Stomach (tissue), 4 donors: ENCODE results near the gene PA2G4.

Source experiments
- CTCF ChIP-seq, 7 experiments: fragments of 450-650 bp in 4 of 7; fragments of 200-600 bp in 3 of 7; sonication (generic) in 3 of 7; IDR thresholded peaks; one replicate each; pipeline ENCODE4 v1.5.1; 2016 to 2019; ENCODE audit warnings: antibody characterized with exemption in 7 of 7, control low read depth in 2 of 7, mild to moderate bottlenecking in 1 of 7
- POLR2AphosphoS5 ChIP-seq, 3 donors: sonication (generic); formaldehyde crosslinking; IDR thresholded peaks; one replicate each; pipeline ENCODE4 v1.6.1; 2016; ENCODE audit warnings: antibody characterized with exemption in 3 of 3

- TF ChIP-seq CTCF (IDR thresholded peaks at IDR 0.05) (no peak), POLR2AphosphoS5 (IDR thresholded peaks at IDR 0.05) (no peak)
These were observed 48.7 kb downstream of the PA2G4 start for GRCh38 chr12:56152756-56153677.
